SU-DHL-6 (cell line): ENCODE results near the gene FUCA1.

Source experiments
- H2AFZ ChIP-seq: fragments of 200-600 bp; sonication (generic); 2 replicates; pipeline ENCODE4 v1.6.1; 2014; ENCODE audit warnings: low read depth, mild to moderate bottlenecking, moderate library complexity, mixed read lengths, antibody characterized with exemption, low read length; ENCODE audit not compliant: severe bottlenecking
- H3F3A ChIP-seq: fragments of 200-600 bp; shearing (Covaris generic); 2 replicates; pipeline ENCODE4 v1.6.0; 2016; ENCODE audit warnings: antibody characterized with exemption, mild to moderate bottlenecking; ENCODE audit not compliant: insufficient read depth
- H3K27ac ChIP-seq: fragments of 200-600 bp; sonication (generic); 2 replicates; pipeline ENCODE4 v1.5.1; 2016; ENCODE audit warnings: low read depth, mild to moderate bottlenecking, low read length, moderate library complexity, mixed read lengths
- H3K27me3 ChIP-seq: fragments of 200-600 bp; sonication (generic), shearing (Covaris generic); 2 replicates; pipeline ENCODE4 v1.6.0; 2014; ENCODE audit warnings: mild to moderate bottlenecking, low read length
- H3K36me3 ChIP-seq: fragments of 200-600 bp; sonication (generic); 2 replicates; pipeline ENCODE4 v1.6.1; 2014; ENCODE audit warnings: mild to moderate bottlenecking, low read length, mixed read lengths
- H3K4me2 ChIP-seq: fragments of 300-600, 200-600 bp; shearing (Covaris generic), sonication (generic); 2 replicates; pipeline ENCODE4 v1.6.0; 2014; ENCODE audit warnings: low read length, low read depth, mild to moderate bottlenecking; ENCODE audit not compliant: poor library complexity, severe bottlenecking
- H3K4me3 ChIP-seq: fragments of 200-600 bp; sonication (generic); 2 replicates; pipeline ENCODE4 v1.5.1; 2014; ENCODE audit warnings: antibody characterized with exemption, low read length, mild to moderate bottlenecking, mixed read lengths; ENCODE audit not compliant: insufficient read depth, poor library complexity, severe bottlenecking
- H3K79me2 ChIP-seq: fragments of 200-600 bp; sonication (generic); 2 replicates; pipeline ENCODE4 v1.6.1; 2014; ENCODE audit warnings: mild to moderate bottlenecking, low read length, moderate library complexity; ENCODE audit not compliant: insufficient read depth
- H3K9ac ChIP-seq: fragments of 200-600 bp; sonication (generic); 2 replicates; pipeline ENCODE4 v1.7.0; 2014; ENCODE audit warnings: mild to moderate bottlenecking, low read length
- H3K9me2 ChIP-seq: fragments of 200-600 bp; sonication (generic); replicated peaks from 2 replicates; pipeline ENCODE4 v1.6.1; 2014; ENCODE audit warnings: low read length; ENCODE audit not compliant: insufficient read depth
- H3K9me3 ChIP-seq: fragments of 200-600 bp; sonication (generic); 2 replicates; pipeline ENCODE4 v1.6.1; 2014; ENCODE audit warnings: low read length, mixed read lengths; ENCODE audit not compliant: insufficient read depth
- H4K20me1 ChIP-seq: fragments of 200-600 bp; sonication (generic); 2 replicates; pipeline ENCODE4 v1.6.1; 2014; ENCODE audit warnings: low read depth, mild to moderate bottlenecking, antibody characterized with exemption, low read length, moderate library complexity, mixed read lengths
- EZH2phosphoT487 ChIP-seq: fragments of 200-600 bp; sonication (generic), shearing (Covaris generic); conservative IDR thresholded peaks from 2 replicates; pipeline ENCODE4 v1.6.1; 2018; ENCODE audit warnings: mild to moderate bottlenecking, antibody characterized with exemption, low read length, moderate library complexity, mixed read lengths
- TF ChIP-seq, protein P1 (sequence below): fragments of 200-600 bp; sonication (generic); IDR thresholded peaks from one replicate; pipeline ENCODE4 v1.5.1; 2017; ENCODE audit warnings: antibody characterized with exemption, mild to moderate bottlenecking, low read length, moderate library complexity; ENCODE audit not compliant: insufficient read depth, poor library complexity, severe bottlenecking

Gene FUCA1

DNA sequence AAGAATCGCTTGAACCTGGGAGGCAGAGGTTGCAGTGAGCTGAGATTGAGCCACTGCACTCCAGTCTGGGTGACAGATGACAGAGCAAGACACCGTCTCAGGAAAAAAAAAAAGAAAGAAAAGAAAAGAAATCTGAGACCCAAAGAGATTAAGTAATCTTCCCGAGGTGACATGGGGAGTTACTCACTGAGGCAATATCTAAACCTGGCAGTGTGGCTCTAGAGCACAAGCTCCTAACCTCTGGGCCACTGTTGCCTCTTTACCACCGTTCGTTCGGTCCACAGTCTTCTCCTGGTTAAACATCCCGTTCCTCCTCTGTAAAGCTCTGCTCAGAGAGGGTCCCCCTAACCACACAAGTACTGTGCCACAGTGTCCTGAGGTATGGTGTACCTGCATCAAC lies 44.3 kb downstream of the FUCA1 start:
- Histone ChIP-seq H3K4me3 (no peak overlapping the region), H4K20me1 (no peaks in the 10 kb centered on the region), H2AFZ (no peak overlapping the region), H3K36me3 (no peaks in the 10 kb centered on the region), H3K79me2 (no peaks in the 10 kb centered on the region), H3K4me2 (peak overlapping the region; percentile 88), H3F3A (peaks cover 9% of the 10 kb centered on the region; the same call in 1 of the 2 replicates), H3K9me2 (no peaks in the 10 kb centered on the region), H3K27ac (no peak overlapping the region), H3K9ac (no peak overlapping the region), H3K9me3 (no peaks in the 10 kb centered on the region), H3K27me3 (no peaks in the 10 kb centered on the region)
- TF ChIP-seq, protein P1, sequence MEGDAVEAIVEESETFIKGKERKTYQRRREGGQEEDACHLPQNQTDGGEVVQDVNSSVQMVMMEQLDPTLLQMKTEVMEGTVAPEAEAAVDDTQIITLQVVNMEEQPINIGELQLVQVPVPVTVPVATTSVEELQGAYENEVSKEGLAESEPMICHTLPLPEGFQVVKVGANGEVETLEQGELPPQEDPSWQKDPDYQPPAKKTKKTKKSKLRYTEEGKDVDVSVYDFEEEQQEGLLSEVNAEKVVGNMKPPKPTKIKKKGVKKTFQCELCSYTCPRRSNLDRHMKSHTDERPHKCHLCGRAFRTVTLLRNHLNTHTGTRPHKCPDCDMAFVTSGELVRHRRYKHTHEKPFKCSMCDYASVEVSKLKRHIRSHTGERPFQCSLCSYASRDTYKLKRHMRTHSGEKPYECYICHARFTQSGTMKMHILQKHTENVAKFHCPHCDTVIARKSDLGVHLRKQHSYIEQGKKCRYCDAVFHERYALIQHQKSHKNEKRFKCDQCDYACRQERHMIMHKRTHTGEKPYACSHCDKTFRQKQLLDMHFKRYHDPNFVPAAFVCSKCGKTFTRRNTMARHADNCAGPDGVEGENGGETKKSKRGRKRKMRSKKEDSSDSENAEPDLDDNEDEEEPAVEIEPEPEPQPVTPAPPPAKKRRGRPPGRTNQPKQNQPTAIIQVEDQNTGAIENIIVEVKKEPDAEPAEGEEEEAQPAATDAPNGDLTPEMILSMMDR, result no peak
- no peak for TF ChIP-seq EZH2phosphoT487

DNA sequence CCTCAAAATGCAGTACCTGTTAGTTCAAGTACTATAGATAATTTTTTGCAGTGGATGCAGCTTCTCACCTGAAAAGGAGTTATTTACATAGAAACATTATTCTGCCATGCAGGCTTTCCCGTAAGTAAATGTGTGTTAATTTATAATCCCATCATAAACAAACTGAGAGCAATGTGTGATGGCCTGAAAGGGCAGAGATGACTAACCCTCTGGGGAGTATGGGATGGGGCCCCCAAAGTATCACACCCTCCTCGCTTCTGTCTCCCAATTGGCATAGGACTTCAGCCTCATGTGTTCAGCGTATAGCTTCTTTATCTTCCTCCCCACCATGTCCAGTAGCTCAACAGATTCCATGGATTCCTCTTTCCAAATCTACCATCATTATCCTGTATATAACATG lies 50.5 kb downstream of the FUCA1 start:
- H3K9ac ChIP-seq, result no peak overlapping the region
- TF ChIP-seq EZH2phosphoT487, result no peak
- TF ChIP-seq, protein P1, result no peak
- no peaks in the 10 kb centered on the region for H3K36me3 ChIP-seq

DNA sequence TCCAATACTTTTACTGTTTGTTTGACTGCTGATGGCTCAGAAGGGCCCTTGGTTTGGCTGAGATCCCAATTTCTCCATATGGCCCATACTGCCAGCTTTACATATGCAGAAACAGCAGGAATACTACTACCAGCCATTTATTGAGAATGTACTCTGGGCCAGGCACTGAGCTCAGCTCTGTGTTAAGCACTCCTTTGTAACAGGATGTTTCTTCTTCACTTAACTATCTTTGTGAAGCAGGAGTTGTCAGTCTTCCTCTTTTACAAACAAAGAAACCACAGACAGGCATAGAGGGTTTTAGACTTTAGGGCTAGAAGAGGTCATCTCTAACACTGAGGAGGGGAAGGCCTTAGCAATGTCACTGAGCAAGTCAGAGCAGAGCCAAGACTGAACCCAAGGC lies 51.2 kb downstream of the FUCA1 start:
- Histone ChIP-seq H3K4me2 (no peak overlapping the region), H3K27me3 (no peaks in the 10 kb centered on the region), H3K9me2 (no peaks in the 10 kb centered on the region), H3K36me3 (no peaks in the 10 kb centered on the region), H2AFZ (no peak overlapping the region), H3F3A (no peaks in the 10 kb centered on the region), H3K27ac (no peak overlapping the region), H4K20me1 (no peaks in the 10 kb centered on the region), H3K9me3 (no peaks in the 10 kb centered on the region), H3K9ac (no peak overlapping the region), H3K4me3 (no peak overlapping the region), H3K79me2 (no peaks in the 10 kb centered on the region)
- TF ChIP-seq EZH2phosphoT487, result no peak
- TF ChIP-seq, protein P1, result no peak

More for the DNA sequence above, 50.5 kb downstream of the FUCA1 start:
- Histone ChIP-seq H4K20me1 (no peaks in the 10 kb centered on the region), H3K27ac (no peak overlapping the region), H2AFZ (no peak overlapping the region), H3K79me2 (no peaks in the 10 kb centered on the region), H3K4me3 (no peak overlapping the region), H3K9me2 (no peaks in the 10 kb centered on the region), H3F3A (no peaks in the 10 kb centered on the region), H3K4me2 (no peak overlapping the region), H3K9me3 (no peaks in the 10 kb centered on the region), H3K27me3 (no peaks in the 10 kb centered on the region)

DNA sequence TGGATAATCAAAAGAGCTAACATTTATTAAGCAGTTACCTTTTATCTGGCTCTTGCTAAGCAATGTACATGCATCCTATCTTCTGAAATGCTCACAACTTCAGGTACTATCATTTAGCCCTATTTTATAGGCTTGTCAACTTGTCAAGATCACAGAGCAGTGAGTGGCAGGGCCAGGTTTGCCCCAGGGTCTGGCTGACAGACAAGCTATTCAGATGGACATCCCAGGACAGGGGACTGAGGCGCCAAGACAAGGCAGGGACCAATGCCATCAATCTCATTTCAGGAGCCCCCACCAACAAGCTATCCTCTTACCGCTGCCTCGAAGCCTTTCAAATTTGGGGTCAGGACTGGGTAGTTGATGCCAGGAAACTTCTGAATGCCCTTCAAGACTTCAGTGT lies 51.7 kb downstream of the FUCA1 start:
- H3K4me3 ChIP-seq, result no peak overlapping the region
- H3K79me2 ChIP-seq, result no peaks in the 10 kb centered on the region
- no peak overlapping the region for H3K27ac ChIP-seq
- H4K20me1 ChIP-seq, result no peaks in the 10 kb centered on the region
- no peaks in the 10 kb centered on the region for H3K27me3 ChIP-seq
- TF ChIP-seq, protein P1, result no peak
- TF ChIP-seq EZH2phosphoT487, result no peak
- H3K36me3 ChIP-seq, result no peaks in the 10 kb centered on the region
- no peaks in the 10 kb centered on the region for H3F3A ChIP-seq
- H2AFZ ChIP-seq, result no peak overlapping the region
- H3K9ac ChIP-seq, result no peak overlapping the region
- H3K9me3 ChIP-seq, result no peaks in the 10 kb centered on the region
- no peak overlapping the region for H3K4me2 ChIP-seq
- no peaks in the 10 kb centered on the region for H3K9me2 ChIP-seq
